Umbilical cord (tissue), 2 donors: Measurements from ENCODE around the gene ARHGEF19. TPM values are rescaled to one million over a fixed set of nuclear protein-coding genes. Genes with fewer than 3 reads are reported as not detected.
"Not testable (repeated sequence)": the region's sequence is repeated elsewhere in the genome, so short reads cannot be mapped to it uniquely, and the experiment has no call there.

Experiments
- DNase-seq: peaks from one replicate; pipeline ENCODE4 v3.0.0-alpha.2; 2015; ENCODE audit warnings: low spot score
- total RNA-seq: library from RNA; depleted of rRNA; stranded (reverse); fragments of >200 nt; gene quantifications from one replicate; pipeline ENCODE4 v1.2.3, GENCODE V29; 2014; ENCODE audit warnings: low replicate concordance; ENCODE audit not compliant: insufficient read depth

The ARHGEF19 gene
- total RNA-seq, 1 donor from 2014 or later = 26.5 TPM

DNA sequence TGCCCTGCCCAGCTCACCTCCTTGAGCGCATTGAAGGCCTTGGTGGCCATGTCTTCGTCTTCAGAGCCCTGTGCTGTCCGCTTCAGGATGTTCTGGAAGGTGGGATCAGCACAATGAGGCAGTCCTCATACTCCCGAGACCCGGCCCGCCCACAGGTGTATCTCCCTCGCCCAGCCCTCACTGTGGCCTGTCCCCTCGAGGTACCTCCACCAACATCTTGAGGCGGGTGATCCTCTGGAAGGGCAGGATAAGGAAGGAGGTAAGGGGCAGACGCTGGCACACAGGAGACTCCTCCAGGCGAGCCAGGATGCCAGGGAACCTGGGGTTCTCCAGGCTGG, 7.1 kb downstream of the ARHGEF19 start:
- no peak for DNase-seq

DNA sequence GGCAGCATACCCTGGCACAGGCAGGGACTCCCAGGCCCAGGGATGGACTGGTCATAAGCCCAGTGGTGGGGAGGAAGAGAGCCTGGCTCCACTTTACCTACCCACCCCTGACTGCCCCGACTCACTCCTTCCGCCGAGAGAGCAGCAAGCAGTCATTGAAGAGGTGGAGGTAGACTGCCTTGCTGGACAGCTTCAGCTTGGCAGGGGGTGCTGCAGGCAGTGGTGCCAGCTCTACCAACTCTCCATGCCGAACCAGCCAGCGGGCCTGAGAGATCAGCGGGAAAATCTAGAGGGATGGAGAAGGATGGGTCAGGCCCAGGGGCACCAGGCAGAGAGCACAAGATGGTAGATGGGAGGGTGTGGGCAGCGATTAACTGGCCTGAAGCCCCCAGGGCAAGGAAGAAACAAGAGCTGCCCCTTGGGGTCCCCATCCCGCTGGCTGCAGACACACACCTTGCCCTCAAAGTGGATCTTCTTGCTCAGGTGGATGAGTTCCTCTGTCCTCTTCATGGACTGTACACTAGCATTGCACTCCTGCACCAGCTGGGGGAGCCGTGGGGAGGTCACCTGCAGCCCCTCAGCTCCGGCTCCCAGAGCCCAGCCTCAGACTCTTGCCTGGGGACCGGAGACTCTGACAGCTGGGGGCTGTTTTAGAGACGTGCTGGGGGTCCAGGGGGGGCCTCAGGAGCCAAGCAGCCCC, 7.7 kb downstream of the ARHGEF19 start:
- DNase-seq = no peak

DNA sequence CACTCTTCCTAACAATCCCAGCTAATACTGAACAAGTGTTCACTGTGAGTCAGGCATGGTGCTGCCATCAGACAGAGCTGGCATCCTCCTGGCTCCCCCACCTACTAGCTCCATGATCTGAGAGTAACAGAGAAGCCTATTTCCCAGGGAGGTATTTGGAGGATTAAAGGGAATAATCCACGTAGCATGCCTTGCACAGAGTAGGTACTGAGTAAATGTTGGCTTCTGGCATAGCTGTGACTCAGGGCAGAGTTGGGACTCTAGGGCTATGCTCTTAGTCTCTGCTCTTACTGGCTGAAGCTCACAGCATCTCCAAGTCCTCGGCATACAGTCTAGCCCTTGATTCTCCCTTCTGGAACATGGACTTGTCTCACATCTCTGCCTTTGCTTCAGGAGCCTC, 8.2 kb downstream of the ARHGEF19 start:
- DNase-seq = no peak

DNA sequence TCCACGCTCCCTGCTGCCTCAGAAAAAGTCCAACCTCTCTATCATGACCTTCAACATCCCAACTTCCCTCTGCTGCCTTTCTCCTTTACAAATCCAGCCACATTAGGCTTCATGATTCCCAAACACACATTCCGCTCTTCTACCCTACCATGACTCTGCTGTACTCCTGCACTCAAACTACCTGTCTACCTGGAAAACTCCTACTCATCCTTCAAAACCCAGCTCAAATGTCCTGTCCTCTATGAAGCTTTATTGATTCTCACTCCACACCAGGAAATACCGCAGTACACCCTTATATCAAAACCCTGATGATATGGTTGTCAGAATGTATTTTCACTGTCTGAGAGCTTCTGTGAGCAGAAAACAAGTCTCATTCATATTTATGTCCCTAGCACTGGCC, 8.9 kb downstream of the ARHGEF19 start:
- DNase-seq = no peak

DNA sequence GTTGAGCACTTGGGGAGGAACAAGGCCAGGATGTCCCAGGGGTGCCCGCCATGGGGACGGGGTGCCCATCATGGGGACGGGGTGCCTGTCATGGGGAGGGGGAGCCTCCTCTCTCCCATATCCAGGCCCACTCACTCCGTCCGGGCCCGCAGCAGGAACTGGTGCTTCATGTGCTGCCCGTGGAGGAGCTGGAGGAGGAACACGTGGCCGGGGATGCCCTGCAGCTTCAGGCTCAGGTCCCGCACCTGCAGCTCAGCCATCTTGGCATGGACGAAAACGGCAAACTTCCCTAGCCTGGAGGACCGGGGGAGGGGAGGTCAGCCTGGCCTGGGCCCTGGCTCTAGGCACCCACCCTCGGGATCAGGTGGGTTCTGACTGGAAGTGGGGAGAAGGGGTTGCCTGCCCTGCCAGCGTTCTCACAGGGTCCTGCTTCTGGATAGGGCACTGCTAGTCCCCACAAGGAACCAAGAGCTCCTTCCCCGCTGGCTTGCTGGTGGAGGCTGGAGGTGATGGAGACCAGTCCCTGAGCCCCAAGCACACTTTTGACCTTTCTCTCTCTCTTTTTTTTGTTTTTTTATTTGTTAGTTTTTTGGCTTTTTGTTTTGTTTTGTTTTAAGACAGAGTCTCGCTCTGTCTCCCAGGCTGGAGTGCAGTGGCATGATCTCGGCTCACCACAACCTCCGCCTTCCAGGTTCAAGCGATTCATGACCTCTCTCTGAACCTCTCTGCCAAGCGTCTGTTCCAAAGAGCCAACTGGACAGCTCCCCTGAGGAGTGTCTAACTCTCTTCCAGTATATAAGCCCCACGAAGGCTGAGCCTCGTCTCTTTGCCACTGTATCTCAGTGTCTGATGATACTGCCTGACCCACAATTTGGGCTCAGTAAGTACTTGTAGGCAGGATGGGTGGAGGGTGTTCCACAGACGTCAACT, 9.9 kb downstream of the ARHGEF19 start:
- DNase-seq = no peak

DNA sequence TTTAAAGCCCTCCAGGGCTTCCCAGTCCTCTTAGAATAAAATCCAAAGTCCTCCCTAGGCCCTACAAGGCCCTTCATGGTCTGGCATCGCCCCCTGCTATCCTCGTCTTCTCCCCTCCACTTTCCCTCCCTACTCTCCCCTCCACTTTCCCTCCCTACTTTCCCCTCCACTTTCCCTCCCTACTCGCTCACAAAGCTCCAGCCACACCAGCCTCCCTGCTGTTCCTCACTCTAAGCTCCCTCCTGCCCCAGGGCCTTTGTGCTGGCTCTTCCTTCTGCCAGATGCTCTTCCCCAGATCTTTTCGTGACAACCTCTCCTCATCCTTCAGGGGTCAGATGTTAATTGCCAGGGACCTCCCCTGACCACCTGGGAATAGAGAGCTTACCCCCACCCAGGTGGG, 12.8 kb downstream of the ARHGEF19 start:
- DNase-seq = no peak

DNA sequence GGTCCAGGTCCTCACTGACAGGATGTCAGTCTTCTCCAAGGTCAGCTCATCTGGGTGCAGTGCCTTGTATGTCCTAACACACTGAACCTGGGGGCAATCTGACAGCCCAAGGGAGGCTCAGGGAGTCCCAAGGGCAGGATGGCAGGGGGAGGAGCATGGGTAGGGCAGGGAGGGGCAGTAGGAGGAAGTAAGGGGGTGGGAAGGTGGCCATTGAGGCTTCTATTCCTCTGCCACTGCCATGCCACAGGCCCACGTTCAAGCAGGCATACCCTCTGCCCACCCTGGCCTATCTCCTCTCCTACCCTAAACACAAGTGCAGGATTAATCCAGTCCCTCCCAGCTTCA, 13.3 kb downstream of the ARHGEF19 start:
- no peak for DNase-seq

DNA sequence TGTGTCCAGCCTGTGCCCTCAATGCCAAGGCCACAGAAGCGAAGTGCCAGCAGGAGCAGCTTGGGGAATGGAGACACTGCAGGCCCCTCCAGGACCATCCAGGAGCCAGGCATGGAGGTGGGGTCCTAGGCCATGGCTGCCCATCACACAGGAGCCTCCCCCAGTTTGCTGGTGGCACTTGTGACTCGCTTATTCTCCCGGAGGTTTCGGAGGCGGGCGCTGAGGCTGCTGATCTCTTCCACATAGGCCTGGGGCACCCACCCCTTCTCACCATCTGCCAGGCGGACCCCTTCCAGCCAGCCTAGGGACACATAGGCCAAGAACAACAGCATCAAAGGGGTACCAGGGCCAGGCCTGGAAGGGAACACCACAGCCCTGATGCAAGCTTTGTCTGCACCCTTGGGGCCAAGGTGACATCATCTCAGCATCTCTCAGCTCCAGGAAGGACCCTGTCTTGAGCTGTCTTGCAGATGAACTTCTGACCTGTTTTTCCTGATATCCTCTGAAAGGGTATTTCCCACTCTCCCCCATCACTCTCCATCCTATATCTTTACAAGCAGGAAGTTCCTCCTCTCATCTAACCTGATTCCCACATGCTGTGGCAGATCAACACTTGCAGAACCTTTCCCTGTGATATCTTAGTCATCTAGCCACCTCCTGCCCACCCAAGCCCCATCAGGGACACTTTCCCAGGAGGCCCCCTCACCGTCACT, 13.9 kb downstream of the ARHGEF19 start:
- no peak for DNase-seq

DNA sequence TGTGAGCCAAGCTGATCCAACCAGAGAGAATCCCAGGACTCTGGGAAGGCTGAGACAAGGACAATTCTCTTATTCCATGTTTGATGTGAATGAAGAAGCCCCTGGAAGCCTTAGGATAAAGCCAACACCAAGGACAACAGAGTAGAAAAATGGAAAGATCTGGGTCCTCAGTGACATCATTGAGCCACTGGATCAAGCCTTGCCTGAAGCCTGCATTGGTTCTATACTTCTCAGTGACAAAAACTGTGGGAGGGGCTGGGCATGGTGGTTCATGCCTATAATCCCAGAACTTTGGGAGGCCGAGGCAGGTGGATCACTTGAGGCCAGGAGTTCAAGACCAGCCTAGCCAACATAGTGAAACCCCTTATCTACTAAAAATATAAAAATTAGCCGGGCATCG, 15.6 kb downstream of the ARHGEF19 start:
- no peak for DNase-seq

DNA sequence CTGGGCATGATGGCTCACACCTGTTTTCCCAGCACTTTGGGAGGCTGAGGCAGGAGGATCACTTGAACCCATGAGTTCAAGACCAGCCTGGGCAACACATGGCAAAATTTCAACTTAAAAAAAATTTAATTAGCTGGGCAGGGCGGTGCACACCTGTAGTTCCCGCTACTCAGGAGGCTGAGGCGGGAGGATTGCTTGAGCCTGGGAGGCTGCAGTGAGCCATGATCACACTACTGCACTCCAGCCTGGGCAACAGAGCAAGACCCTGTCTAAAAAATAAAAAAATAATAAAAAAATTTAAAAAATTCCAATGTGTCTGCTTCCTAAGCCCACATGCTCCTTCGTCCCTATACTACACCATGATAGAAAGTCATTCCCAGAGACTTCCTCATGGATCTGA, 16.3 kb downstream of the ARHGEF19 start:
- DNase-seq = not testable (repeated sequence)

DNA sequence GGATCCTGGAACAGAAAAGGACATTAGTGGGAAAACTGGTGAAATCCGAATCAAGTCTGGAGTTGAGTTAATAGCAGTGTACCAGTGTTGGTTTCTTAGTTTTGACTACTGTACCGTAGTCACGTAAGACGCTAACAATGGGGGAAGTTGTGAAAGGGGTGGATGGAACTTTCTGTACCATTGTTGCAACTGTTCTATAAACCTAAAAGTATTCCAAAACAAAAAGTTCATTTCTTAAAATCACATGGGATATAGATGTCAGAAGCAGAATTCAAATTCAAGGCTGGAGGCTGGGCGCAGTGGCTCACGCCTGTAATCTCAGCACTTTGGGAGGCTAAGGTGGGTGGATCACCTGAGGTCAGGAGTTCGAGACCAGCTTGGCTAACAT, 16.9 kb downstream of the ARHGEF19 start:
- DNase-seq = no peak

DNA sequence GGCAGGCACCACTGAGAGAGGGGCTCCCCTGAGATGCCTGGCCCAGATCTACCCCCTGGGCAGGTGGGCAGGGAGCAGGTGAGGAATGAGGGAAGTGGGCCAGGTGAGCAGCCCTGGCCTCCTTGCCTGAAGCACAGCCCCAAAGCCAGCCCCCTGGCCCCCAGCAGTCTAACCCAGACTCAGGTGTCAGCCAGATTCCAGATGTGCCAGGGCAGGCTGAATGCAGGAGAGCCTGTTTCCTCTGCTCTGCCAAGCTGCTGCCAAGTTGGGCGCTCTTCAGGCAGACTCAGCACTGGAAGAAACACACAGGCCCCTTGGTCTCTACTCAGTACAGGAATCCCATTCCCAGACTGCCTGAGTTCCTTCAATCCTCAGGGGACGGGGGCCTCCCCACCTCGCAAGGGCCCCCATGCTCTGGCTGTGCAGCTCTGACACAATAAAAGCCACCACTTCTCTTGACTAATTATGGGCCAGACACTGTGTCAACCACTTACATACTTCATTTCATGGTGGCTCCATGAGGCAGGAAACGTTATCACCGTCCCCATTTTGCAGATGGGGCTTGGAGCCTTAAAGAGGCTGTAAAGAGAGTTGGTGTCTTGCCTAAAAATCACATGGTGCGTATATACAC, 20.4 kb downstream of the ARHGEF19 start:
- no peak for DNase-seq

DNA sequence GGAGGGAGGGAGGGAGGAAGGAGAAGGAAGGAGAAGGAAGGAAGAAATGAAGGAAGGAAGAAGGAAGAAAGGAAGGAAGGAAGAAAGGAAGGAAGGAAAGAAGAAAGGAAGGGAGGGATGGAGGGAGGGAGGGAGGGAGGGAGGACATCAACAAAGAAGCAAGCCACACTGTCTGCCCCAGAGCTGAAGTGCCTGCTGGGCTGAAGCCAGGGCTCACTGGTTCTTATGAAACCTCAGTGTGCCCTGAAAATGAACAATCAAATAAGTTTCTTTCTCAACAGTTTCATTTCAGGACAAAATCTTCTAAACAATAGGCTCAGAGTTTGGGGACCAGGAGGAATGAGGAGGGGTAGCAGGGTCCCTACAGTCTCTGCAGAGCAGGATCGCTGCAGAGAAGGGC, 21.1 kb downstream of the ARHGEF19 start:
- no peak for DNase-seq

DNA sequence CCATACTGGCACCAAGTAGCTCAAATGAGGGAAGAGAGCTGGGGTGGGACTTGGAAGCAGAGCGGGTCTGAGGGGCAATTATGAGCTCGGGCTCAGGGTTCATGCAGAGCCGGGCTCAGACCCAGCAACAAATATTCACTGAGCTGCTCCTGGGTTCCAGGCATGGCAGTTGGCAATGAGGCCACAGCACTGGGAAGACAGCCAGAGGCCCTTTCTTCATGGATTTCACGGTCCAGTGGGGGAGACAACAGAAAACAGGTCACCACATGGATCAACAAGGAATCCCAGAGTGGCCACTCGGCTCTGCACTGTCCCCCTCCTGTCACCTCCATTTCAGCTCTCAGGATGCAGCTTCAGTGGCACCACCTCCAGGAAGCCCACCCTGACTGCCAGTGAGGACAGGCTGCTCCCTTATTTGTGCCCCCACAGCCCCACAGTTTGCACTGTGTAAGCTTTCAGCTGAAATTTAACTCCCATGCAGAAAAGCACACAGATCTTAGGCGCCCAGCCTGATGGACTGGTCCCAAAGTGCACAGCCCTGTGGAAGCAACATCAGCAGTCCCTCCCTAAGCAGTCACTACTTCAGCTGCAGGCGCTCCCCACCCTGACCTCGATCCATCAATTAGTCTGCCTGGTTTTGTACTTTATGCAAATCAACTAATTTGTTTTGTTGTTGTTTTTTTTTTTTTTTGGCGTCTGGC, 22.4 kb downstream of the ARHGEF19 start:
- DNase-seq = no peak

DNA sequence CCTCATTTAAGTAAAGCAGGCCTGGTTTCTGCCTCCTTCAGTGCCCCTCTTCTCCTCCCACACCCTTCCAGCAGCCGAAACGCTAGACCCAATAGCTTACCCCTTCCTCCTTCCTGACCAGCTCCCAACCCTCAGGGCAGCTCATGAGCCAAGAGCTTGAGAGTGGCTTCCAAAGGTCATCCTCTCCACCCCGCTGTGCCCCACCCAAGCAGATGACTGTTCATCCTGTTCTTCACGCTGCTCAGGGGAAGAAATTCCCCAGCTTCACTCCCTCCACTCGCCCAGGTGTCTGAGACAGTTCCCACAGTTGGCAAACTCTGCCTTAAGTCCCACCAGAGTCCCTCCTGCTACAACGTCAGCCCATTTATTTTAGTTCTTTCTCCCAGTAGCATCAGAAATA, 23.4 kb downstream of the ARHGEF19 start:
- DNase-seq = no peak

DNA sequence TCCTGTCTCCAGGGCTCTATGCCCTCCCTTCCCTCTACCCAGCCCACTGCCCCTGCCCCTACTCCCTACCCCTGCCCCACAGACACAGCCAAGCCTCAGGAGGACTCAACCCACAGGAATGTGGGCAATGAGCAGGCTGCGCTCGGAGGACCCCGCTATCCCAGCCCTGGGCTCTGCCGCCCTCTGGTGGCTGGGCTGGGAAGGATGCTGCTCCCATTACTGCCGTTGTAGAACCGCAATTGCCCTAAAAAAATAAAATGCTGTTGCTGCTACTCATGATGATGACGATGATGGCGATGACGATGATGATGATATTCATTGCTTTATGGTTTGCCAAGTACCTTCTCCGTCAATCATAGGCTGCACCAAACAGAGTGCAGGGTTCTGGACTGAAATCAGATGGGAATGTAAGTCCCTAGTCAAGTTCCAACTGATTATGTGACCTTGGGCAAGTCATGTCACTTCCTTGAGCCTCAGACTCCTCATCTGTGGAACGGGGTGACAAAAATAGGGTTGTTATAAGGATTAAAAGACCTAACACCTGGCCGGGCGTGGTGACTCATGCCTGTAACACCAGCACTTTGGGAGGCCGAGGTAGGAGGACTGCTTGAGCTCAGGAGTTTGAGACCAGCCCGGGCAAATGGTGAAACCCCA, 24.6 kb downstream of the ARHGEF19 start:
- DNase-seq = peak; percentile 77

DNA sequence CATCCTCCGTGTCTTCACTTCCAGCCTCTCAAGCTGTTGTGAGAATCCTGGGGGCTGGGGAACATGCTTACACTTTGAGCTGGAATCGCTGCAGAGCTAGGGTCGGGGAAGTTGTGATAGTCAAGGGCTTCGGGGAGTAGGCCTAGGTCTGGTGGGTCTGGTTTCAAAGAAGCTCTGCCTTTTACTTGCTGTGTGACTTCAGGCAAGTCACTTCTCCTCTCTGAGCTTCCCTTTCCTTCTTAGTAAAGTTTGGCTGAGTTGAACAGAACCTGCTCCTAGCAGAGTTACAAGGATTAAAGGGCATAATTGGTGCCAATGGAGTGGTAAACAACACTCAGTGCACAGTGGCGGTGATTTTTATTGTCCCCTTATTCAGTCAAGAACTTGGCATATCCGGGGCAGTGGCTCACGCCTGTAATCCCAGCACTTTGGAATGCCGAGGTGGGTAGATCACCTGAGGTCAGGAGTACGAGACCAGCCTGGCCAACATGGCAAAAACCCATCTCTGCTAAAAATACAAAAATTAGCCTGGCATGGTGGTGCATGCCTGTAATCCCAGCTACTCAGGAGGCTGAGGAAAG, 25.7 kb downstream of the ARHGEF19 start:
- no peak for DNase-seq

DNA sequence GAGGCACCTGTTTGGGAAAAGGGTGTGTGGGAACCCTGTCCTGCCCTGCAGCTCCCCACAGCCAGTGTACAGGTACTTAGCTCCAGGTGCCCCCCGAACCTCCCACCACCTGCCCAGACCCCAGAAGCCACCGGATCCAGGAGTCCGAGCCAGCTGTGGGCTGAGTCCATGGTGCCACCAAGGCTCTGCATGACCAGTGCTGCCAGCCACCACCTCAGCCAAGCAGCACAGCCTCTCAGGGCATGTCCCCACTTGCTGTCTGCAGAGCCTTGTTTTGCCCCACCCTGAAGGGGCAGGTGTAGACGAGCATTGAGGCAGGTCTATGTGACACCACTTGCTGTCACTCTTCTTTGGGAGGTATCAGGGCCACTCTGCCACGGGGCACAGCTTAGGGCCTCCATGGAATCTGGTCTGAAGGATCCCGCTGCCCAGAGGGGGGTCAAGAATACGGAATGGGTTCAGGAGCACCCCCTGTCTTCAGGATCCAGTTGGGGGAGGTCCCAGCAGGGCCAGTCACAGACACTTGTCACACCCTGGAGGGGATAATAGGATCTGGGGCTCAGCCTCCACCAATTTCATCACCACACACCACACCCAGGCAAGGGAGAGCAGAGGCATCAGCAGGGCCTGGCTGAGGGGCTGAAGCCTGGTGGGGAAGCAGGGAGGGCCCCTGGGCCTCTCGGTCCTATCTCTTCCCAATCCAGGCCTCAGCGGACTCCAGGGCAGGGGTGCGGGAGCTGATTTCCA, 27.7 kb downstream of the ARHGEF19 start:
- no peak for DNase-seq

DNA sequence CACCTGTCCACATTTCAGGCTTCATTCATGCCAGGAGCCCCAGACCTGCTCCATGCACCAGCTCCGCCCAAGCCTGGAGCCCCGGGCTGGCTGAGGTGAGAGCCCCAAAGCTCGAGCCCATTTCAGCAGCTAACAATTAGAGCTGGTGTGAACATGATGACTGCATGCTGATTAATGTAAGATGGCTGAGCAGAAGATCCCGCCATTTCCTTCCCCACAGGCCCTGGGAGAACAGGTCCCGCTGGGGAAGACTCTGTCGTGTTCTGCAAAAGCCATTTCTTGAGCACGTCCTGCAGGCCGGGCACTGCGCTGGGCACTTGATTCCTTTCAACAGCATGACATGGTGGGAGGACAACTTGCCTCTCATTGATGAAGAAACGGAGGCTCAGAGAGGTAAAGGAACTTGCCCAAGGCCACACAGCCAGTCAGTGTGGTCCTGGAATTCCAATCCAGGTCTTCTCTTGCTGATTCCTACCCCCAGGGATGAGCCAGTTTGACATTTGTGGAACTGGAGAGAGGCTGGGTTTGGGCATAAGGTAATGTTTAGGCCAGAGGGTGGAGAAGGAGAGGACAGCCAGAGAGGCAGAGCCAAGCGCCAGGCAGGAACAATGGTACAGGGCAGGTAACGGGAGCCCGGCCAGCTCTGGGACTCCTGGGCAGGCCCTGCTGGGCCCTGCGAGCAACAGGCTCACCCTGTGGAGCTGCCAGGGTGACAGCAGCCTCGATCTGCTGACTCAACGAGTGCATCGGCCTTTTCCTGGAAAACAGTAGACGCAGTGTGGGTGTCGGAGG, 28.5 kb downstream of the ARHGEF19 start:
- no peak for DNase-seq
